Fibroblast of pulmonary artery (primary cell): ENCODE data around the gene SCMH1.

Experiments used
- DNase-seq: peaks from one replicate; pipeline ENCODE4 v3.0.0-alpha.2; 2010; ENCODE audit warnings: low read depth
- H3K4me3 ChIP-seq: replicated peaks from 2 replicates; pipeline ENCODE4 v1.5.1; 2011; ENCODE audit warnings: low read depth, mild to moderate bottlenecking, control low read depth, low read length, moderate library complexity
- CTCF ChIP-seq: IDR thresholded peaks from 2 replicates; pipeline ENCODE4 v1.5.1; 2011; ENCODE audit warnings: mild to moderate bottlenecking, control low read depth, low read length, inconsistent platforms; ENCODE audit errors: missing control alignments

Gene SCMH1

DNA sequence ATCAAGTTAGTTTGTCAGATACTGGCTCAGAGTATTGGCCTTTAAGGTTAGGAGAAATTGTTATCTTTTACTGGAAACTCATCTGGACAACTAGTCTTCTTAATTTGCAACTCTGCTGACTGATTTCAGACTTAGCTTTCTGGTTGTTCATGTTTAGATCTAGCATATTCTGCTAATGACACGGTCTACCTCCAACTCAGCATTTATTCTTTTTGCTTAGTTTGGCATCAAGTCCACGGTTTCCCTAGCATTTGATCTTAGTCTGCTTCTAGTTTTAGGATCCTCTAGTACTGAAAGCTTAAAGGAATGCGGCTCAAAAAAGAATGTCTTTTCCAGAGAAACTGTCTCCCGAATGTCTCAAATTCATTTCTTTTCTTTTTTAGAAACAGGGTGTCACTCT is 145.0 kb downstream of the SCMH1 start:
- DNase-seq, result no peak
- no peak overlapping the region for H3K4me3 ChIP-seq
- TF ChIP-seq CTCF, result no peak

DNA sequence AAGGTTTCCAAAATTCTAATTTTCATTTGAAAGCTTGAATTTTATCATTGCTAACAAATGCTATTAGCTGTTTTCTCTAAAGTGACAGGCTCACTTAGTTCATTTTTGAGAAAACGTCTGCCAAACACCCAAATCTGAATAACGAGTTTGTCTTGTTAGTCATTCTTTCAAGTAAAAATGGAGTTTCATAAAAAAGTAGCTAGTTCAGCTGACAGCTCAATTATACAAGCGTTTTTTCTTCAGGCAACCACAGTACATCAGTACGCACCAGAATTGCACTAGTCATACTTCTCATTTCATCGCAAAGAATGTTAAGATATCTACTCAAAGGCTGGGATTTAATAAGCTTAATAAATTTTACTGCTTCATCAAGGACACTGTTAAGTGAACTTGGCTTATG is 148.3 kb downstream of the SCMH1 start:
- TF ChIP-seq CTCF, result no peak
- H3K4me3 ChIP-seq, result no peak overlapping the region
- peak; percentile 8 for DNase-seq

- DNase-seq, result no peak
- no peak for TF ChIP-seq CTCF
- H3K4me3 ChIP-seq, result no peak overlapping the region
These were observed 155.2 kb downstream of the SCMH1 start for GRCh38 chr1:41086921-41087320.

- no peak overlapping the region for H3K4me3 ChIP-seq
- no peak for DNase-seq
- no peak for TF ChIP-seq CTCF
These were observed 163.5 kb downstream of the SCMH1 start for GRCh38 chr1:41078616-41079015.

DNA sequence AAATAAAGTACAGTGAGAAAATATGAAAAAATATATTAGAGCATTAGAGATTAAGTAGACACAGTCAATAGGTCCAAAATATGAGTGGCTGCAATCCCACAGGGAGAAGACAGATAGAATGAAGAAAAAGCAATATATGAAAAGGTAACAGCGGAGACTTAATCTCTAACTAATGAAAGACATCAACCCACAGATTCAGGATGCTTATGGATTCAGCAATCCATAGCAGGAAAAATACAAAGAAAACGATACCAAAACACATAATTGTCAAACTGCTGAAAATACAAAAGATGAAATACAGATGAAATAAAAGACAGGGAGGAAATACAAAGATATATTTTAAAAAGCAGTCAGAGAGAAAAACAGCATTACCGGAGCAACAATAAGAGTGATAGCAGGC is 163.9 kb downstream of the SCMH1 start:
- H3K4me3 ChIP-seq, result no peak overlapping the region
- DNase-seq, result no peak
- TF ChIP-seq CTCF, result no peak

- no peak for TF ChIP-seq CTCF
- DNase-seq, result peak; percentile 63
- no peak overlapping the region for H3K4me3 ChIP-seq
These were observed 168.1 kb downstream of the SCMH1 start for GRCh38 chr1:41073971-41074370.

- TF ChIP-seq CTCF, result no peak
- H3K4me3 ChIP-seq, result no peak overlapping the region
- DNase-seq, result peak; percentile 29
These were observed 170.1 kb downstream of the SCMH1 start for GRCh38 chr1:41072051-41072450.
